NCI-H226 (cell line): Measurements from ENCODE around the gene AREL1.

ENCODE experiments used
- DNase-seq: peaks from one replicate; pipeline ENCODE4 v3.0.0-alpha.2; 2015

The AREL1 gene

GRCh38 chr14:74655599-74656395, 57.1 kb downstream of the AREL1 start:
- peak; percentile 92 for DNase-seq

GRCh38 chr14:74654931-74655330, 57.9 kb downstream of the AREL1 start:
- no peak for DNase-seq

GRCh38 chr14:74653386-74654138, 59.3 kb downstream of the AREL1 start:
- DNase-seq: no peak

GRCh38 chr14:74652541-74652940, 60.3 kb downstream of the AREL1 start:
- peak; percentile 48 for DNase-seq

GRCh38 chr14:74650927-74651686, 61.8 kb downstream of the AREL1 start:
- no peak for DNase-seq

- peak; percentile 54 for DNase-seq
Observed at GRCh38 chr14:74649673-74650072, 63.2 kb downstream of the AREL1 start.

GRCh38 chr14:74649167-74649566, 63.7 kb downstream of the AREL1 start:
- no peak for DNase-seq

GRCh38 chr14:74648601-74649000, 64.3 kb downstream of the AREL1 start:
- no peak for DNase-seq

GRCh38 chr14:74647678-74648461, 65.0 kb downstream of the AREL1 start:
- DNase-seq: peak; percentile 27

- DNase-seq: no peak
Observed at GRCh38 chr14:74647061-74647677, 65.7 kb downstream of the AREL1 start.

- DNase-seq: peak; percentile 21
Observed at GRCh38 chr14:74645756-74646470, 67.0 kb downstream of the AREL1 start.

GRCh38 chr14:74645244-74645643, 67.6 kb downstream of the AREL1 start:
- DNase-seq: no peak

GRCh38 chr14:74641601-74642391, 71.1 kb downstream of the AREL1 start:
- no peak for DNase-seq

GRCh38 chr14:74638966-74639365, 73.9 kb downstream of the AREL1 start:
- no peak for DNase-seq

- DNase-seq: no peak
Observed at GRCh38 chr14:74638066-74638465, 74.8 kb downstream of the AREL1 start.

- DNase-seq: no peak
Observed at GRCh38 chr14:74637178-74637550, 75.7 kb downstream of the AREL1 start.

- no peak for DNase-seq
Observed at GRCh38 chr14:74636424-74637177, 76.3 kb downstream of the AREL1 start.

GRCh38 chr14:74635847-74636246, 77.0 kb downstream of the AREL1 start:
- no peak for DNase-seq

- no peak for DNase-seq
Observed at GRCh38 chr14:74634964-74635363, 77.9 kb downstream of the AREL1 start.

- DNase-seq: peak; percentile 37
Observed at GRCh38 chr14:74634481-74634880, 78.4 kb downstream of the AREL1 start.
